Measurements from ENCODE around the gene IQSEC3.
"Not testable (repeated sequence)": the region's sequence is repeated elsewhere in the genome, so short reads cannot be mapped to it uniquely, and the experiment has no call there.

The IQSEC3 gene

GRCh38 chr12:177980-178828 is 111.6 kb downstream of the IQSEC3 start:
- DNase-seq (ENCODE audit: low read depth), result no peak

DNA sequence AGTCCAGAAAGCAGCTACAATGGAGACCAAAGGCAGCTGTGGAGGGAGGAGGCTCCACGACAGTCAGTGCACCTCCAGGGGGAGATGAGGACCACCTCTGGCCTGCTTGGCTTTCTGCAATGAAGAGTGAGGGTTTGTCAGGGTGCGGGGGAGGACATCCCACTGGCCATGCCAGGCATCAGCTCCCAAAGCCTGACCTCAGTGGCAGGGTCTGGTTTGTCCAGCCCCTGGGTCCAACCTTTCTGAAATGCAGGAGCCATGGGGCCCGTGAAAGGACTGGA is 112.2 kb downstream of the IQSEC3 start:
- no peak for DNase-seq (ENCODE audit: low read depth)

- no peak for DNase-seq (ENCODE audit: low read depth)
These were observed 112.7 kb downstream of the IQSEC3 start for GRCh38 chr12:179131-179884.

DNA sequence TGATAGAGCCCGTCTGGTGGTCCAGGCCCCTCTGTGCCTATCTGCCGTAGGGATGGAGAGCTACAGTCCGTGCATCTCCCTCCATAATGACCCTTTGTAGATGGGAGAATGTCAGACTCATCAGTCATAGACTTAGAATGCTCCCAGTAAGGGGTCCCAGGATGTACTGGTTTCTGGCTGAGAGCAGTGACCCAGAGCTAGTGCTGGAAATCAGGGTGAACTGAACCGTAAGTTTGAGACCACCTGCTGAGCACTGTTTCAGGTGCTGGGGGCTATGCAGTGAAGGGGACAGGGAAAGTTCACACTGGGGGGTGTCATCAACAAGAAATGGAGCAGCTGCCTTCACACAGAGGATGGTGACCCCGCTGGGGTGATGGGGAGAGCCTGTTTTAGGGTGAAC is 113.3 kb downstream of the IQSEC3 start:
- no peak for DNase-seq (ENCODE audit: low read depth)

- DNase-seq (ENCODE audit: low read depth), result no peak
These were observed 113.9 kb downstream of the IQSEC3 start for GRCh38 chr12:180445-180844.

- DNase-seq (ENCODE audit: low read depth), result no peak
These were observed 115.4 kb downstream of the IQSEC3 start for GRCh38 chr12:181921-182320.

DNA sequence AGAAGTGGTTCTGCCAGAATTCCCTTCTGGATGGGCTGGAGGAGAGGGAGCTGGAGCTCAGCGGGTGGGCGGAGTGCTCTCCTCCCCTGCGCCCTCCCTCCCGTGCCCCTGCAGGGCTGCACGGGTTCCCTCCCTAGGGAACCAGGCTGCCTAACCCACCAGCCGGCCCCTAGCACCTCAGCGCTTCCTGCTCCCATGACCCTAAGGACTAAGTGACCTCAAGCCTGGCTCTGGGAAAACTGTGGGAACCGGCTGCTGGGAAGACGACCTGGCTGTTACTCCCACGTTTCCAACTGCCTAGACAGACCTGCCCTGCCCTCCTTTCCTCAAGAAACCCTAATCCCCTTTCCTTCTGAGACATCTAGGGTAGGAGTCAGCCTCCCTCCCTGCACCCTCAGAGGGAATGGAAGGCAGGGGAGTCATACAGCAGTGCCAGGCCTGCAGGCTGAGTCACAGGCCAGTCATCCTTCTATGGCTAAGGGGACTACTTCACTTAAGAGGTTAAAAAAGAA is 115.9 kb downstream of the IQSEC3 start:
- no peak for DNase-seq (ENCODE audit: low read depth)

DNA sequence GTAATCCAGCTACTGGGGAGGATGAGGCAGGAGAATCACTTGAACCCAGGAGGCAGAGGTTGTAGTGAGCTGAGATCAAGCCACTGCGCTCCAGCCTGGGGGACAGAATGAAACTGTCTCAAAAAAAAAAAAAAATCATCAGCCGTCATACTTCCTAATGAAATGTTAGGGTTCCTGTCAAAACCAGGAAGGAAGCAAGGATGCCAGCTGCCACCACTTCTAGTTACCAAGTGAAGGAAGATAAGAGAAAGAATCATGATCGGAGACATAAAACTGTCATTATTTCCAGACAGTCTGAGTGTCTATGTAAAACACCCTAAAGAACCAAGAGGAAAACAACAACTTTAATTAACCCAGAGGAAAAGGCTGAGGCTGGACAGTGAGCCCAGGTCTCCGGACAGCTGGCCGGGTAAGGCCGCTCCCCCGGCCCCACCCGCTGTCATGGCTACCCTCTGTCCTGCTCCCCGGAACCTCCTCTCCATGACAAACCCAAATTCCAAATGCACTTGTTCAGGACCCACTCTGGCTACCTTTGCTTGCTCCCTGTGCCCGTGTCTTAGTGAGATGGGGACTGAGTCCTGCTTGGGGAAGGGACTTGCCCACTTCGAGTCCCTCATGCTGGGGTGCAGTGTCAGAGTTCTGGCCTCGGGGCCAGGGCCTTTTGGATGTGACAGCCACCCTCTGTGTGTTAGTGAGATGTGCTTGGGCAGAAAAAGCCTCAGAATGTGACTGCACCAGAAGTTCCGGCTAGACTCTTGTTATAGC is 118.4 kb downstream of the IQSEC3 start:
- no peak for DNase-seq (ENCODE audit: low read depth)

DNA sequence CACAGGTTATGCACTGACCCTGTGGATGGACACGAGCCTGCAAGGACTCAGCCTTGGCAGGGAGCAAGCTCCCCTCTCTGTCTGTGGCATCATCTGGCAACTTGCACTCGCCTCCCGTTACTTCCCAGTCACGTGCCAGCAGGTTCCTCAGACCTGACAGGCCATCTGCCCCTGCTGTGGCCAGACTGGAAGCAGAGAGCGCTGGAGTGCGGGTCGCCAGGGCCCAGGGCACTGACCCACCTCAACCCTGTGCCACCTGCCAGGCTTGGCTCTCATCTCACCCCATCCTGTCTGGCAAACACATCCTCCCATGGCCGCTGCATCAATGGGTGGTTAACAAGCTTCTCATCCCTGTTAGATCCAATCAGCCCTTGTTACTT is 119.0 kb downstream of the IQSEC3 start:
- DNase-seq (ENCODE audit: low read depth), result no peak

GRCh38 chr12:186006-186625 is 119.5 kb downstream of the IQSEC3 start:
- no peak for DNase-seq (ENCODE audit: low read depth)

- DNase-seq (ENCODE audit: low read depth), result not testable (repeated sequence)
These were observed 121.7 kb downstream of the IQSEC3 start for GRCh38 chr12:187986-188909.

DNA sequence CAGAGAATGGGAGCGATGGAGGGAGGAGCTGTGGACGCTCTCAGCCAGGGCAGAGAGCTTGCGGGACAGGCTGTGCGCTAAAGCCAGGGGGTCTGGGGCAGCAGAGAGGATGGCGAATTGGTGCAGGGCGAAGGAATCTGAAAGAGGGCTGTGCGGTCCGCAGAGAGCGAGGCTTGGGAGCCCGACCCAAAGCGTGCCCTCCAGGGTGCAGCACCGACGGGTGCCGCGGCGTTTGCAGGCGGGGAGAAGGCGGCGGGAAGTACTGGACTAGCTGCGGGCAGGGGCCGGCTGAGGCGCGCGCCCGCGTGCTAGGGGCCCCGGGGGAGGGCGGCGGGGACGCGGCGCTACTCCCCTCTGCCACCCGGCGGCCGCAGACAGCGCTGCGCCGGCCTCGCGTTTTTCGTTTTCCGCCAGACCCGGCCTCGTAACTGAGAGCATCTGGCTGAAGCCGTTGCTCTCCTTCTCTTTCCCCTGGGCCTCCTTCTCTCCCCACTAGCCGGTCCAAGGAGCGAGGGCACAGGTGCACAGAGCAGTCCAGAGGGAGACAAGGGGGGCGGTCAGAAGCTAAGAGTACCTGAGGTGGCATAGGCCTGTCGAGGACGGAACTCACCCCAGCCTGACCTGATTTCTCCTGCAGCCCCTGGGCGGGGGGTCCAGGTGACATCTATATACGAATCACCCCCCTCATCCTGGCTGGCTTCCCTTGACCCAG is 122.5 kb downstream of the IQSEC3 start:
- peak; percentile 35 for DNase-seq (ENCODE audit: low read depth)

GRCh38 chr12:189622-189962 is 123.0 kb downstream of the IQSEC3 start:
- DNase-seq (ENCODE audit: low read depth), result no peak

DNA sequence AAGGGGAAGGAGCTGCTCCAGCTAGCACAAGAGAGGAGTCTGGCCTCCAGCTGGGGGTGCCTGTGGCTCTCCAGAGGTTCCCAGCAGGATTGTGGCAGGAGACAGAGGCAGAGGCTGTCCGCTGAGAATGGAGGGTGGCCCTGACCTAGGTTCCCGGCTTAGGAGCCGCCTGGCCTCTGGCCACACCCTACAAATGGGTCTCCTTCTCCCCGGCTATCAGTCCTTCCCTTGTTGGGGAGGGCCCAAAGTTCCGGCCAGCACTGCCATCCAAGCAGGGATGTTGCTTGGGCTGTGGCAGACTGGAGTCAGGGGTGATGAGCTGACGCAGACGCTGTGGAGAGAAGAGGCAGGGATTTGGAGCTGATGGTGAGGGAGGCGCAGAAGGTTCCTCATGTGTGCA is 124.3 kb downstream of the IQSEC3 start:
- no peak for DNase-seq (ENCODE audit: low read depth)

GRCh38 chr12:191541-191940 is 125.0 kb downstream of the IQSEC3 start:
- DNase-seq (ENCODE audit: low read depth), result no peak

DNA sequence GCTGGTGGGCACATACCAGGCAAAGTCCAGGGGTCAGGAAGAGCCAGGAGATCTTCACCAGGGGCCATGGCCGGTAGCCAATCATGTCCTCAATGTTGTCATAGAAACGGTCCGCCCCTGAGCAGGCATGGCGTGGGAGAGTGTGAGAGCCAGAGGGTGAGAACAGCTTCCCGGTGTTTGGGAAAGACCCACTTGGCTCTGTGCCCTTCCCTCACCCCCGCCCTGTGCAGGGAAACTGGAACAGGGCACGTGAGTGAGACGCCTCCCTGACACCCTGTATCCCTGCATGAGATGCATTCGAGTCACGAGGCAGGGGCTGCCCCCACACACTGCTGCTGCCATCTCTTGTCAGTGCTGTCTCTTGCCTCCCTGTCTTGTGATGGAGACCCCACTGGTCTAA is 126.7 kb downstream of the IQSEC3 start:
- no peak for DNase-seq (ENCODE audit: low read depth)

GRCh38 chr12:194276-194675 is 127.7 kb downstream of the IQSEC3 start:
- DNase-seq (ENCODE audit: low read depth), result no peak

GRCh38 chr12:195156-195555 is 128.6 kb downstream of the IQSEC3 start:
- DNase-seq (ENCODE audit: low read depth), result no peak

DNA sequence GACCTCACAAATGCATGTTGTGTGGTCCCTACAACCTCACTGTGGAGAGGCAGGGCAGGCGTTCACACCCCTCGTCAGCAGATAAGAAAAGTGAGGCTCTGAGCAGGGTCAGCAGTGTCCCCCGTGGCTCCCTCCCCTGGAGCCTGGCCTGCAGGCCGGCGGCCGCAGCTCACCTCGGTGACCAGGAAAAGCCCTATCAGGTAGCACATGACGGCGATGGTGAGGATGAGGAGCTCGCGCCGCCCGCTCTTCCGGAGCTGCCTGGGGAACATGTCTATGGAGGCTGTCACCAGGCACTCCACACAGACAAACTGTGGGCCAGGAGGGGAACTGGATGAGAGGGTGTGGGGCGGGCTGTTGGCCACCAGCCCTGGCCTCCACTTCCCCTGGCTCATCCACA is 129.4 kb downstream of the IQSEC3 start:
- DNase-seq (ENCODE audit: low read depth), result no peak

DNA sequence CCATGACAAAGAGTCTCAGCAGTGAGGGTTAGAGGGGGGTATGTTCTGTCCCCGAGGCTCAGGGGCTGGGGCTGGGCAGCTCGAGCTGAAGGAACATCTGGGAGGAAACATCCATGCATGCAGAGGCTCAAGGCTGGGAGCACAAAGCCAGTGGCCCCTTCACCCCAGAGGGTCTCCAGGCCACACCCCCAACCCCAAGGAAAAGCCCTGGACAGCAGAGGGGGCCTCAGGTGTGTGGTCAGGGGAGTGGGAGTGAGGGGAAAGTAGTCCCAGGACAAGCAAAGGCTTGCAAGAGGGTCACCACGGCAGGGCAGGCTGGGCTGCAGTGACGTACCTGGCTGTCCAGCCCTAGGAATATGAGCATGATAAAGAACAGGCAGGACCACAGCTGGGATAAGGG is 129.9 kb downstream of the IQSEC3 start:
- DNase-seq (ENCODE audit: low read depth), result no peak

GRCh38 chr12:197347-197746 is 130.8 kb downstream of the IQSEC3 start:
- no peak for DNase-seq (ENCODE audit: low read depth)
